HEK293 (cell line): ENCODE results near the gene PI4KA.

ENCODE experiments used
- CTCF ChIA-PET: fragments of 350-600 bp; formaldehyde crosslinking; extraction: SDS; loops from one replicate; lab custom pipeline; 2021; ENCODE audit warnings: antibody characterized with exemption; lab: Yijun Ruan, JAX
- POLR2A ChIA-PET: fragments of 300-600 bp; formaldehyde crosslinking; extraction: SDS; loops from one replicate; lab custom pipeline; 2020; ENCODE audit warnings: antibody characterized with exemption, inconsistent platforms; lab: Yijun Ruan, JAX
- H3K27ac ChIP-seq: fragments of 200-500 bp; sonication (Bioruptor generic); 2 replicates; pipeline ENCODE4 v1.5.1; 2014; ENCODE audit warnings: low read depth, low read length, control low read depth, inconsistent platforms; ENCODE audit errors: extremely low read depth
- H3K36me3 ChIP-seq, 2 experiments: fragments of 200-500 bp in 1 of 2; sonication (Bioruptor generic) in 1 of 2; 1 replicate in 1 of 2; 2 replicates in 1 of 2; pipeline ENCODE4 v1.5.1; 2014 to 2017; ENCODE audit warnings: inconsistent platforms in 2 of 2, low read length in 2 of 2; ENCODE audit not compliant: control insufficient read depth in 2 of 2, insufficient read depth in 1 of 2
- H3K4me1 ChIP-seq: fragments of 200-500 bp; sonication (Bioruptor generic); 2 replicates; pipeline ENCODE4 v1.5.1; 2014; ENCODE audit warnings: mild to moderate bottlenecking, low read length, inconsistent platforms; ENCODE audit not compliant: control insufficient read depth, insufficient read depth
- H3K4me3 ChIP-seq: 2 replicates; pipeline ENCODE4 v1.5.1; 2011; ENCODE audit warnings: low read depth, mild to moderate bottlenecking, control low read depth, low read length, moderate library complexity
- H3K9me3 ChIP-seq: fragments of 200-500 bp; sonication (Bioruptor generic); 2 replicates; pipeline ENCODE4 v1.5.1; 2014; ENCODE audit warnings: low read depth, low read length, inconsistent platforms; ENCODE audit not compliant: control insufficient read depth, insufficient read depth
- CTCF ChIP-seq: fragments of 450-650 bp; formaldehyde crosslinking; IDR thresholded peaks from 2 replicates; pipeline ENCODE4 v1.5.1; 2016; ENCODE audit warnings: missing biosample characterization, missing genetic modification characterization
- FEZF1 ChIP-seq: fragments of 450-650 bp; formaldehyde crosslinking; IDR thresholded peaks from 2 replicates; pipeline ENCODE4 v1.5.1; 2016; ENCODE audit warnings: missing biosample characterization, missing genetic modification characterization
- HOXA7 ChIP-seq: sonication (generic); formaldehyde crosslinking; IDR thresholded peaks from 2 replicates; pipeline ENCODE4 v1.8.1; 2022; ENCODE audit warnings: missing genetic modification reagents, borderline replicate concordance
- KLF1 ChIP-seq: fragments of 450-650 bp; formaldehyde crosslinking; IDR thresholded peaks from 2 replicates; pipeline ENCODE4 v1.5.1; 2016; ENCODE audit warnings: missing biosample characterization, missing genetic modification characterization
- MEIS1 ChIP-seq: sonication (generic); formaldehyde crosslinking; IDR thresholded peaks from 2 replicates; pipeline ENCODE4 v1.8.1; 2022; ENCODE audit warnings: missing genetic modification reagents, mild to moderate bottlenecking, borderline replicate concordance
- PRDM4 ChIP-seq: fragments of 450-650 bp; formaldehyde crosslinking; IDR thresholded peaks from 2 replicates; pipeline ENCODE4 v1.5.1; 2017; ENCODE audit warnings: missing biosample characterization, missing genetic modification characterization
- ZBTB8A ChIP-seq: fragments of 450-650 bp; formaldehyde crosslinking; IDR thresholded peaks from 2 replicates; pipeline ENCODE4 v1.5.1; 2016; ENCODE audit warnings: missing biosample characterization, missing genetic modification characterization
- ZEB2 ChIP-seq: fragments of 450-650 bp; formaldehyde crosslinking; IDR thresholded peaks from 2 replicates; pipeline ENCODE4 v1.5.1; 2016; ENCODE audit warnings: missing biosample characterization, missing genetic modification characterization
- ZNF112 ChIP-seq: fragments of 450-650 bp; formaldehyde crosslinking; IDR thresholded peaks from 2 replicates; pipeline ENCODE4 v1.5.0; 2017; ENCODE audit warnings: missing biosample characterization, missing genetic modification characterization
- ZNF202 ChIP-seq: fragments of 450-650 bp; formaldehyde crosslinking; IDR thresholded peaks from 2 replicates; pipeline ENCODE4 v1.5.1; 2016; ENCODE audit warnings: missing biosample characterization, missing genetic modification characterization, borderline replicate concordance
- ZNF416 ChIP-seq: fragments of 450-650 bp; formaldehyde crosslinking; IDR thresholded peaks from 2 replicates; pipeline ENCODE4 v1.5.1; 2016; ENCODE audit warnings: missing biosample characterization, missing genetic modification characterization
- ZNF423 ChIP-seq: fragments of 450-650 bp; formaldehyde crosslinking; IDR thresholded peaks from 2 replicates; pipeline ENCODE4 v1.5.1; 2016; ENCODE audit warnings: missing biosample characterization, missing genetic modification characterization
- ZNF449 ChIP-seq: fragments of 450-650 bp; formaldehyde crosslinking; IDR thresholded peaks from 2 replicates; pipeline ENCODE4 v1.5.1; 2017; ENCODE audit warnings: missing biosample characterization, mild to moderate bottlenecking, missing genetic modification characterization, moderate library complexity
- ZNF544 ChIP-seq: fragments of 450-650 bp; formaldehyde crosslinking; IDR thresholded peaks from 2 replicates; pipeline ENCODE4 v1.5.0; 2017; ENCODE audit warnings: missing biosample characterization, missing genetic modification characterization
- ZNF555 ChIP-seq: fragments of 450-650 bp; formaldehyde crosslinking; conservative IDR thresholded peaks from 2 replicates; pipeline ENCODE4 v1.5.1; 2017; ENCODE audit warnings: missing biosample characterization, mild to moderate bottlenecking, missing genetic modification characterization, inconsistent platforms
- ZNF585B ChIP-seq: fragments of 450-650 bp; formaldehyde crosslinking; IDR thresholded peaks from 2 replicates; pipeline ENCODE4 v1.5.1; 2016; ENCODE audit warnings: missing biosample characterization, missing genetic modification characterization
- ZNF629 ChIP-seq: fragments of 450-650 bp; formaldehyde crosslinking; IDR thresholded peaks from 2 replicates; pipeline ENCODE4 v1.5.1; 2017; ENCODE audit warnings: missing biosample characterization, missing genetic modification characterization
- ZNF654 ChIP-seq: fragments of 450-650 bp; formaldehyde crosslinking; IDR thresholded peaks from 2 replicates; pipeline ENCODE4 v1.5.1; 2016; ENCODE audit warnings: low read depth, missing biosample characterization, missing genetic modification characterization
- ZNF704 ChIP-seq: fragments of 450-650 bp; formaldehyde crosslinking; IDR thresholded peaks from 2 replicates; pipeline ENCODE4 v1.5.1; 2016; ENCODE audit warnings: missing biosample characterization, missing genetic modification characterization
- ZNF785 ChIP-seq: fragments of 450-650 bp; formaldehyde crosslinking; IDR thresholded peaks from 2 replicates; pipeline ENCODE4 v1.5.1; 2016; ENCODE audit warnings: missing biosample characterization, missing genetic modification characterization
- ZSCAN30 ChIP-seq: fragments of 450-650 bp; IDR thresholded peaks from 2 replicates; pipeline ENCODE4 v1.5.1; 2018; ENCODE audit warnings: missing biosample characterization, mild to moderate bottlenecking, missing genetic modification characterization, moderate library complexity

The PI4KA gene

GRCh38 chr22:20782083-20782482 is 76.5 kb downstream of the PI4KA start:
- Histone ChIP-seq H3K4me3 (no peak overlapping the region), H3K36me3 (peaks cover 0 to 35% of the 10 kb centered on the region in 2 experiments; a peak in 1 of 3 replicates), H3K4me1 (no peaks in the 10 kb centered on the region), H3K9me3 (no peaks in the 10 kb centered on the region), H3K27ac (no peak overlapping the region)
- TF ChIP-seq ZNF416 (no peak), ZNF704 (tag by site-specific recombination) (no peak), ZSCAN30 (tag by site-specific recombination) (no peak), KLF1 (no peak), ZNF112 (tag by site-specific recombination) (no peak), ZNF423 (tag by site-specific recombination) (no peak), ZNF555 (tag by site-specific recombination) (no peak), ZNF654 (no peak), CTCF (tag by site-specific recombination) (no peak), MEIS1 (CRISPR knock-in tag) (no peak), ZNF202 (tag by site-specific recombination) (no peak)
- CTCF ChIA-PET, result interaction anchor here (2.5 to 2.9 kb wide), 2 partner anchors 25 to 39 kb away, joined by 8 to 15 read pairs; no protein-coding TSS in a partner anchor
- POLR2A ChIA-PET, result interaction anchor here (0.6 kb wide), 1 partner anchor 33 kb away, joined by 3 read pairs; no protein-coding TSS in a partner anchor

- Histone ChIP-seq H3K9me3 (no peaks in the 10 kb centered on the region), H3K36me3 (peaks cover 0 to 33% of the 10 kb centered on the region in 2 experiments; a peak in 1 of 3 replicates), H3K27ac (no peak overlapping the region), H3K4me1 (no peaks in the 10 kb centered on the region), H3K4me3 (no peak overlapping the region)
- CTCF ChIA-PET, result interaction anchor here (0.6 to 2.4 kb wide), 5 partner anchors 9 to 104 kb away, joined by 3 to 9 read pairs (median 5); no protein-coding TSS in a partner anchor
- POLR2A ChIA-PET, result interaction anchor here (0.6 kb wide), 1 partner anchor 34 kb away, joined by 3 read pairs; no protein-coding TSS in a partner anchor
- TF ChIP-seq ZNF544 (tag by site-specific recombination) (no peak), ZEB2 (tag by site-specific recombination) (no peak), ZNF585B (tag by site-specific recombination) (no peak), ZBTB8A (tag by site-specific recombination) (no peak), FEZF1 (tag by site-specific recombination) (no peak), ZNF629 (tag by site-specific recombination) (no peak), ZNF449 (tag by site-specific recombination) (no peak), ZNF785 (tag by site-specific recombination) (no peak), PRDM4 (tag by site-specific recombination) (no peak), HOXA7 (no peak)
Observed at GRCh38 chr22:20781272-20781990, 77.2 kb downstream of the PI4KA start.
